OCI-LY1 (cell line): ENCODE measurements around the gene RPL13.

Experiments used
- EZH2 ChIP-seq: fragments of 200-600 bp; sonication (generic), shearing (Covaris generic); IDR thresholded peaks from 2 replicates; pipeline ENCODE4 v1.8.0; 2017; ENCODE audit warnings: borderline replicate concordance, mixed run types, mild to moderate bottlenecking, antibody characterized with exemption, low read length, moderate library complexity, mixed read lengths
- TF ChIP-seq, protein P1 (sequence below): fragments of 200-600 bp; sonication (generic), shearing (Covaris generic); IDR thresholded peaks from 2 replicates; pipeline ENCODE4 v1.5.1; 2017; ENCODE audit warnings: mild to moderate bottlenecking, antibody characterized with exemption, low read length, moderate library complexity, mixed read lengths

DNA sequence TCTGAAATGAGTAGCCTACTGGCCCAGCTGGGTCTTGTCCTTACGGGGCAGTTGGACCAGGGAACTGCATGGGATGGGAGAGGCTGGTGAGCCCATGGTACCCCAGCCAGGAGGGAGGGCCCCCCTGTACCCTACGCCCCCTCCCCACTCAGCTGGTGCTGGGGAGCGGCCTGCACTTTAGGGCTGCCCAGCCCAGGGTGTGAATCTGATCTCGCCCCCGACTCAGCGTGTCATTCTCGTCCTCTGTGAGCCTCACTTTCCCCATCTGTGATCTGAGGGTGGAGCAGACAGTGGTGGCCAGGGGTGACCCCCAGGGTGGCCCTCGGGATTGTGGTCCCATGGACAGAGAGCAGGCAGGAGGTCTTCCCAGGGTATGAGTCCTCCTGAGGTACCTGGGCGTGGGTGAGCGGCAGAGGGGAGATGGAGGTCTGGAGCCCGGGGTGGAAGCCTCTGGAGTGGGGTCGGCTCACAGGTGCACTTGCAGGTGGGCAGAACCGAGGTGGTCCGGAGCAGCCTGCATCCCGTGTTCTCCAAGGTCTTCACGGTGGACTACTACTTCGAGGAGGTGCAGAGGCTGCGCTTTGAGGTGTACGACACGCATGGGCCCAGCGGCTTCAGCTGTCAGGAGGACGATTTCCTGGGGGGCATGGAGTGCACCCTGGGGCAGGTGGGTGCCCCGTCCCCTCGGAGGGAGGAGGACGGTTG, 16.7 kb downstream of the RPL13 start:
- no peak for TF ChIP-seq EZH2
- TF ChIP-seq, protein P1, sequence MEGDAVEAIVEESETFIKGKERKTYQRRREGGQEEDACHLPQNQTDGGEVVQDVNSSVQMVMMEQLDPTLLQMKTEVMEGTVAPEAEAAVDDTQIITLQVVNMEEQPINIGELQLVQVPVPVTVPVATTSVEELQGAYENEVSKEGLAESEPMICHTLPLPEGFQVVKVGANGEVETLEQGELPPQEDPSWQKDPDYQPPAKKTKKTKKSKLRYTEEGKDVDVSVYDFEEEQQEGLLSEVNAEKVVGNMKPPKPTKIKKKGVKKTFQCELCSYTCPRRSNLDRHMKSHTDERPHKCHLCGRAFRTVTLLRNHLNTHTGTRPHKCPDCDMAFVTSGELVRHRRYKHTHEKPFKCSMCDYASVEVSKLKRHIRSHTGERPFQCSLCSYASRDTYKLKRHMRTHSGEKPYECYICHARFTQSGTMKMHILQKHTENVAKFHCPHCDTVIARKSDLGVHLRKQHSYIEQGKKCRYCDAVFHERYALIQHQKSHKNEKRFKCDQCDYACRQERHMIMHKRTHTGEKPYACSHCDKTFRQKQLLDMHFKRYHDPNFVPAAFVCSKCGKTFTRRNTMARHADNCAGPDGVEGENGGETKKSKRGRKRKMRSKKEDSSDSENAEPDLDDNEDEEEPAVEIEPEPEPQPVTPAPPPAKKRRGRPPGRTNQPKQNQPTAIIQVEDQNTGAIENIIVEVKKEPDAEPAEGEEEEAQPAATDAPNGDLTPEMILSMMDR, result no peak
